Body of pancreas (tissue), 4 donors: Measurements from ENCODE around the gene GALNT3. TPM values are rescaled to one million over a fixed set of nuclear protein-coding genes. Genes with fewer than 3 reads are reported as not detected.

Experiments
- ATAC-seq: fragments of 150-250 bp; one replicate; pipeline ENCODE4 v1.9.1; 2016
- DNase-seq, 4 donors: peaks; one replicate each; pipeline ENCODE4 v3.0.0-alpha.2; 2019
- H3K27ac ChIP-seq, 4 donors: fragments of 200-600 bp; sonication (generic); 1 replicate in 3 of 4; 2 replicates in 1 of 4; pipeline versions ENCODE4 v1.5.1 to v1.6.1; 2016 to 2019; ENCODE audit warnings: mild to moderate bottlenecking in 1 of 4, mixed read lengths in 1 of 4, moderate library complexity in 1 of 4
- H3K27me3 ChIP-seq, 2 donors: fragments of 200-600 bp; sonication (generic); one replicate each; pipeline ENCODE4 v1.6.0; 2016; ENCODE audit warnings: mild to moderate bottlenecking in 1 of 2
- H3K36me3 ChIP-seq, 2 donors: fragments of 200-600 bp; sonication (generic); replicated peaks in 1 of 2; 2 replicates each; pipeline ENCODE4 v1.5.1; 2016; ENCODE audit warnings: low read depth in 2 of 2; ENCODE audit not compliant: insufficient read depth in 1 of 2
- H3K4me1 ChIP-seq: fragments of 200-600 bp; sonication (generic); one replicate; pipeline ENCODE4 v1.6.0; 2016
- H3K4me3 ChIP-seq, 2 donors: fragments of 200-600 bp; sonication (generic); 1 replicate in 1 of 2; 2 replicates in 1 of 2; pipeline ENCODE4 v1.5.1; 2016 to 2019
- H3K9me3 ChIP-seq, 3 donors: fragments of 200-600 bp; sonication (generic); 1 replicate in 2 of 3; 2 replicates in 1 of 3; pipeline ENCODE4 v1.5.1; 2016
- POLR2A ChIP-seq, 3 donors: fragments of 450-650 bp; IDR thresholded peaks; one replicate each; pipeline ENCODE4 v1.6.1; 2016; ENCODE audit warnings: antibody characterized with exemption in 3 of 3, mild to moderate bottlenecking in 2 of 3
- WGBS, 2 donors: methylation state at CpG; one replicate each; pipeline ENCODE4 v1.1.5; 2017; 5-methylcytosine and 5-hydroxymethylcytosine counted together
- intact Hi-C: fragments of 100-400 bp; cut with DNase I; formaldehyde crosslinking; loops from one replicate; pipeline ENCODE4 v1.15.1; 2023
- total RNA-seq, 2 donors: library from RNA; depleted of rRNA; stranded (reverse); fragments of >200 nt; gene quantifications; one replicate each; pipeline ENCODE4 v1.1.0, GENCODE V29; 2016
- TF ChIP-seq, protein P1 (sequence below), 7 experiments: fragments of 450-650 bp in 4 of 7; fragments of 200-600 bp in 3 of 7; sonication (generic) in 3 of 7; IDR thresholded peaks; one replicate each; pipeline ENCODE4 v1.5.1; 2016 to 2019; ENCODE audit warnings: antibody characterized with exemption in 7 of 7

GALNT3 gene
- total RNA-seq, 2 donors from 2014 or later = 29.7 to 64.9 TPM

DNA sequence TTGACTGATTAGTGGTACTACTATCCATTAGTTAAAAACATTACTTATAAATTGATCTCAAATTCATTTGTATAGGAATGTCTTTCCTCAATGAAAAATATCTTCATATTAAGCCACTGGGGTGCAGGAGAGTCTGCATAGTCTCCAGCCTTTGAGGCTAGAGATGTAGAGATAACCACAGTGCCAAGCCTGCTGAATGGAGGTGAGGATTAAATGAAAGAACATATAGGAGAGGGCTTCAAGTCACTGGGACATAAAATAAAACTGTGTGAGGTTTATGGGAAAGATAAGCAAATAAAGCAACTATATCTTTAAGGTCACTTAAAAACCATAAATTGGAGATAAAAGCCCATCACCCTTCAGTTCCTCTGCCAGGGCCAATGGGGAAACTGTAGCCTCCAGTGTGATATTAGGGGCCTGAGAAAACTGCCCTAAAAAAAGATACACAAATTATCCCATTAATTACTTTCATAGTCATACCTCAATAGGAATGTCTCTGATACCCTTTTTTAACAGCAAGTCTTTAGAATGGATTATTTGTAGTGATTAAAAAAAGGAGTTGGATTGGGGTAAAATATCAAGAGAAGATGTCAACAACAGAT, 27.6 kb downstream of the GALNT3 start:
- no peak overlapping the region for H3K27ac ChIP-seq
- no peak for TF ChIP-seq POLR2A (IDR thresholded peaks at IDR 0.05)
- TF ChIP-seq, protein P1, sequence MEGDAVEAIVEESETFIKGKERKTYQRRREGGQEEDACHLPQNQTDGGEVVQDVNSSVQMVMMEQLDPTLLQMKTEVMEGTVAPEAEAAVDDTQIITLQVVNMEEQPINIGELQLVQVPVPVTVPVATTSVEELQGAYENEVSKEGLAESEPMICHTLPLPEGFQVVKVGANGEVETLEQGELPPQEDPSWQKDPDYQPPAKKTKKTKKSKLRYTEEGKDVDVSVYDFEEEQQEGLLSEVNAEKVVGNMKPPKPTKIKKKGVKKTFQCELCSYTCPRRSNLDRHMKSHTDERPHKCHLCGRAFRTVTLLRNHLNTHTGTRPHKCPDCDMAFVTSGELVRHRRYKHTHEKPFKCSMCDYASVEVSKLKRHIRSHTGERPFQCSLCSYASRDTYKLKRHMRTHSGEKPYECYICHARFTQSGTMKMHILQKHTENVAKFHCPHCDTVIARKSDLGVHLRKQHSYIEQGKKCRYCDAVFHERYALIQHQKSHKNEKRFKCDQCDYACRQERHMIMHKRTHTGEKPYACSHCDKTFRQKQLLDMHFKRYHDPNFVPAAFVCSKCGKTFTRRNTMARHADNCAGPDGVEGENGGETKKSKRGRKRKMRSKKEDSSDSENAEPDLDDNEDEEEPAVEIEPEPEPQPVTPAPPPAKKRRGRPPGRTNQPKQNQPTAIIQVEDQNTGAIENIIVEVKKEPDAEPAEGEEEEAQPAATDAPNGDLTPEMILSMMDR (IDR thresholded peaks at IDR 0.05) = peak in 1 of 7 experiments; percentile 11
- H3K4me1 ChIP-seq = peaks cover 49% of the 10 kb centered on the region
- H3K36me3 ChIP-seq = no peaks in the 10 kb centered on the region
- no peak overlapping the region for H3K4me3 ChIP-seq
- H3K27me3 ChIP-seq = no peaks in the 10 kb centered on the region
- intact Hi-C loops = no loop called here
- no peaks in the 10 kb centered on the region for H3K9me3 ChIP-seq
- DNase-seq (no peak), ATAC-seq (no peak)

DNA sequence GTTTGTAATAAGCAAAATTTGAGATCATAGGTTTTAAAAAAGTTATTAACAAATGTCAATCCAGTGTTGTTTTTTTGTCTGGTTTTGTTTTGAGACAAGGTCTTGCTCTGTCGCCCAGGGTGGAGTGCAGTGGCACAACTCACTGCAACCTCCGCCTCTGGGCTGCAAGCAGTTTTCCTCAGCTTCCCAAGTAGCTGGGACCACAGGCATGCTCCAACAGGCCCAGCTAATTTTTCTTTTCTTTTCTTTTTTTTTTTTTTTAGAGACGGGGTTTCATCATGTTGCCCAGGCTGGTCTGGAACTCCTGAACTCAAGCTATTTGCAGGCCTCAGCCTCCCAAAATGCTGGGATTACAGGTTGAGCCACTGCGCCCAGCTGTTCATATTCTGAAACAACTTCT, 31.3 kb downstream of the GALNT3 start:
- Histone ChIP-seq H3K9me3 (no peaks in the 10 kb centered on the region), H3K27me3 (no peaks in the 10 kb centered on the region), H3K4me1 (peaks cover 36% of the 10 kb centered on the region), H3K36me3 (peaks cover 4 to 5% of the 10 kb centered on the region in 2 donors), H3K27ac (no peak overlapping the region), H3K4me3 (no peak overlapping the region)
- intact Hi-C loops = no loop called here
- 84 to 85% methylated on average over 4 of the region's 4 CpGs for WGBS, 2 donors
- no peak for ATAC-seq
- DNase-seq = no peak
- TF ChIP-seq POLR2A (IDR thresholded peaks at IDR 0.05) = no peak
- TF ChIP-seq, protein P1 (IDR thresholded peaks at IDR 0.05) = no peak

DNA sequence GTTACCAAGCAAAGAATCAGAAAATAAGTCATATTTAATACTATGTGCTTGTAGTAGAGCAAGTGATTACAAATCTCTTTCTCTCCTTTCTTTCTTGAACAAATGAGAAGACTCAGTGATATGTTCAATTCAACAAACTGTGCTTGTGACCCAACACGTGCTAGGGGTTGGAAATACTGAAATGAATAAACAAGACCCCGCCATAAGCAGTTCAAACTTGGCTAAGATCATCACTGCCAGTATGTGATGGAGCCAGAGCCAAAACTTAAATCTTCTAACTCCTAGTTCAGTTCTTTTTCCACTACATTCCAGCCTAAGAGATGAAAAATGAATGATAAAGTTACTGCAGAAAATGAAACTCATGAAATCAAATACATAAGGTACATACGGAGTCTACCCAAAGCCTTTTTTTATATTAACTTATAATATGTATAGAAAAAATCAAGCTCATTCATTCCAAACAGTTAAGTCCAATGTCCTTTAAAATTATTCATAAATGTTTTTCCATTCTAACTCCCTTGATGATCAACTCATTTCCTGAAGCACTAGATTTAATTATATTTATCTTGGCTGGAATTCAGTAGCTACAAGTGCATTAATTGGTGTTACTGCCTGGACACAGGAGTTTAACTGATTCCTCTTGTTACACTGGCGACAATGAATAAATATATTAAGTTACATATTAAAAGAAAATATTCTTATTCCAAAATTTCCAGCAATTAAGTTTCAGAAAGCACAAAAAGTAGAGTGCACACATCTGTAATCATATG, 36.0 kb downstream of the GALNT3 start:
- DNase-seq = no peak
- TF ChIP-seq, protein P1 (IDR thresholded peaks at IDR 0.05) = no peak
- no peak for TF ChIP-seq POLR2A (IDR thresholded peaks at IDR 0.05)
- no peaks in the 10 kb centered on the region for H3K9me3 ChIP-seq
- H3K36me3 ChIP-seq = peaks cover 4 to 5% of the 10 kb centered on the region in 2 donors
- ATAC-seq = no peak
- WGBS, 2 donors = 62% methylated on average over 4 of the region's 4 CpGs
- H3K4me1 ChIP-seq = peaks cover 21% of the 10 kb centered on the region
- no peaks in the 10 kb centered on the region for H3K27me3 ChIP-seq
- H3K4me3 ChIP-seq = no peak overlapping the region
- no peak overlapping the region for H3K27ac ChIP-seq
- intact Hi-C loops = loop anchor here (10.0 kb wide), 1 partner anchor 353 kb away; no protein-coding TSS in a partner anchor

DNA sequence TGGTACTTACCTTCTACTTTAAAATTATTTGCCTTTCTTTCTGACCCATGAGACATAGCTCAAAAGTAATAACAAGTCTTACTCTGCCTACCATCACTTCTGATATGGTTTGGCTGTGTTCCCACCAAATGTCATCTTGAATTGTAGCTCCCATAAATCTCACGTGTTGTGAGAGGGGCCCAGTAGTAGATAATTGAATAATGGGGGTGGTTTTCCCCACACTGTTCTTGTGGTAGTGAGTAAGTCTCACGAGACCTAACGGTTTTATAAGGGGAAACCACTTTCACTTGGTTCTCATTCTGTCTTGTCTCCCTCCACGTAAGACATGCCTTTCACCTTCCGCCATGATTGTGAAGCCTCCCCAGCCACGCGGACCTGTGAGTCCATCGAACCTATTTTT, 47.5 kb downstream of the GALNT3 start:
- Histone ChIP-seq H3K4me3 (no peak overlapping the region), H3K27me3 (no peaks in the 10 kb centered on the region), H3K9me3 (no peaks in the 10 kb centered on the region), H3K27ac (no peak overlapping the region), H3K4me1 (no peaks in the 10 kb centered on the region), H3K36me3 (peaks cover 0 to 4% of the 10 kb centered on the region in 2 donors)
- DNase-seq (no peak), ATAC-seq (no peak)
- TF ChIP-seq POLR2A (IDR thresholded peaks at IDR 0.05) = no peak
- TF ChIP-seq, protein P1 (IDR thresholded peaks at IDR 0.05) = no peak
- 91 to 94% methylated on average over 8 of the region's 8 CpGs for WGBS, 2 donors
- intact Hi-C loops = no loop called here
